Medulla oblongata (tissue), 1 donor: ENCODE data around the gene TTLL5.
"Not testable (repeated sequence)": the region's sequence is repeated elsewhere in the genome, so short reads cannot be mapped to it uniquely, and the experiment has no call there.

Source experiments
- DNase-seq: peaks from one replicate; pipeline ENCODE4 v3.0.0-alpha.2; 2015; ENCODE audit errors: extremely low spot score

The TTLL5 gene

GRCh38 chr14:75907756-75908359 is 246.8 kb downstream of the TTLL5 start:
- DNase-seq, result no peak

- DNase-seq, result no peak
These were observed 248.6 kb downstream of the TTLL5 start for GRCh38 chr14:75909630-75910029.

GRCh38 chr14:75910048-75910447 is 249.0 kb downstream of the TTLL5 start:
- DNase-seq, result no peak

- DNase-seq, result peak; percentile 84
These were observed 250.8 kb downstream of the TTLL5 start for GRCh38 chr14:75911883-75912282.

DNA sequence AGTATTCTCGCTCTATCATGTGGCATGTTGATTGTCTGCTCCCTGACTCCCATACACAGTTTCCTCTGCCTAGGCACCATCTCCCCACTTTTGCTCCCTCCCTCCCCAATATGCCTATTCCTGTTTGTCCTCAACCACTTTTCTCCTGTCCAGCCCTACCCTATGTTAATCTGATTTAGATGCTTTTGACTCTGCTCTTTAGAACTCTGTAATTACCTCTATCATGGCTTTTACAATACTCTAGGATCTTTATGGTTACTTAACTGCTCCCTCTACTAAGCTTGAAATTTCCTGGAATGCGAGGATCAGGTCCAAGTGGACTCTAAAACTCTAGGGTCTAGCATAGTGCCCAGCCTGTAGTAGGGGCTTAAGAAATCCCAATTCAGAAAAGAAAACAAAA is 252.1 kb downstream of the TTLL5 start:
- DNase-seq, result no peak

- no peak for DNase-seq
These were observed 254.0 kb downstream of the TTLL5 start for GRCh38 chr14:75915045-75915444.

- DNase-seq, result no peak
These were observed 256.4 kb downstream of the TTLL5 start for GRCh38 chr14:75917322-75917945.

- DNase-seq, result peak; percentile 63
These were observed 256.9 kb downstream of the TTLL5 start for GRCh38 chr14:75917946-75918335.

GRCh38 chr14:75920421-75920820 is 259.4 kb downstream of the TTLL5 start:
- not testable (repeated sequence) for DNase-seq

GRCh38 chr14:75925141-75925840 is 264.2 kb downstream of the TTLL5 start:
- not testable (repeated sequence) for DNase-seq

DNA sequence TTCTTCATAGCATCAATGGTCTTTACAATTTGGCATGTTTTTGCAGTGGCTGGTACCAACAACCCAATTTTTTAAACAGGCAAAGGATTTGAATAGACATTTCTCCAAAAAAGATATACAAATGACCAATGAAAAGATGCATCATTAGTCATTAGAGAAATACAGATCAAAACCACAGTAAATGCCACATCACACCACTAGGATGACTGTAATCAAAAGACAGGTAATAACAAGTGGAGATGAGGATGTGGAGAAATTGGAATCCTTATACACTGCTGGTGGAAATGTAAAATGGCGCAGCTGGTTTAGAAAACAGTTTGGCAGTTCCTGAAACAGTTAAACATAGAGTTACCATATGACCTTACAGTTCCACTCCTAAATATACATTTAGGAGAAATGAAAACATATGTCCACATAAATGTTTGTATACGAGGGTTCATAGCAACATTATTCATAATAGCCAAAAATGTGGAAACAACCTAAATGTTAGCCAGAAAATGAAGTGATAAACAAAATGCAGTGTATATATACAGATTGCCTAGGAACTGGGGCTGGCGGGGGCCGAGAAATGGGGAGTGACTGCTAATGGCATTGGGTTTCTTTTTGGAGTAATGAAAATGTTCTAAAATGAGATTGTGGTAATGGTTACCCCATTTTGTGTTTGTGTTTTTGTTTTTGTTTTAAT is 265.5 kb downstream of the TTLL5 start:
- no peak for DNase-seq

DNA sequence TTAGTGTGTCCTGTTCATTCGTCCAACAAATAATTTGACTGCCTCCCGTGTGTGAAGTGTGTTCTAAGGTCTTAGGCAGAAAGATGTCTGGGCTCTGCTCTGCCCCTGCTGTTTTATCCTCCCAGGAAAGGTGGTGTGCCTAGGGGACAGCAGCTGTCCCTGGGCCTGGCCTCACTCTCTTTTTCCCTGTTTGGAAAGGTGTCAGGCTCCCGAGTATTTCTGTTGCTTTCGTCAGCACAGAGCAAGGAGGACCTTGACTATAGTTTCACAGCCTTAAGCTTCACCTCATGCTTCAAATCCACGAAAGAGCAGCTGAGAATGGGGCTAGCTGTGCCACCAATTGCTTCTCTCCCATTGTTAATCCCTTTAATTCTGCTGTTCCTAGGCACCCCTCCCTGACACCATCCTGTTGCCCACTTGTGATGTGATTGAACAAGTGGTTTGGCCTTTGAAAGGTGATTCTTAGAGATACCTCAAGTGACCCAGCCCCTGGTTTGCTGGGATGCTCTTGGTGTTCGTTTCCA is 266.6 kb downstream of the TTLL5 start:
- peak; percentile 11 for DNase-seq

GRCh38 chr14:75928690-75929181 is 267.7 kb downstream of the TTLL5 start:
- peak; percentile 37 for DNase-seq

- DNase-seq, result no peak
These were observed 272.8 kb downstream of the TTLL5 start for GRCh38 chr14:75933712-75934296.

DNA sequence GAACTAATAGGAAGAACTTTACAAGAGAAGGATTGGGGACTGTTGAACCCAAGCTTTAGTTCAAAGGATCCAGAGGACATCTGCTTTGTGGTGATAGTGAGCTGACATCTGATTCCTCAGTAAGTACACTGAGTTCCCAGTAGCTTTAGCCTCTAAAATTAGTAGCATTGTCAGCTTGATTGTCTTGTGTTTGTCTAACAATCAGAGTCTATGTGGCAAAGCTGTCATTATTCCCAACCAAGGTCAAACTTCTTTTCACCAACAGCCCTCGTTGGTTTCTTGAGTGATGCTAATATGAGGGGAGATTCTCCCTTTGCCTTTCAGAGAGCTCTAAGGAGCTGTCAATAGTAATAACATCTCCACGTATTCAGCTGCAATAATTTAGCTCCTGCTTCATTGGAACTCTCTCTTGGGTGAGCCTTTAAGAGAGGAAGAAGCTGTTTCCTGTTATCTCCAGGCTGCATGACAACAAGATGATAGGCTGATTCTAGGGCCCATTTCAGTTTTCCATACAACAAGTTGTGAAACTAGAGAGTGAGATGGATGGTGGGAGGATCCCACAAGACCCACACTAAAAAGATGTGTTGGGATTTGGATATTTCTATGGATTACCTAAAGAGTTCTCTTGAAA is 274.1 kb downstream of the TTLL5 start:
- DNase-seq, result peak; percentile 71

DNA sequence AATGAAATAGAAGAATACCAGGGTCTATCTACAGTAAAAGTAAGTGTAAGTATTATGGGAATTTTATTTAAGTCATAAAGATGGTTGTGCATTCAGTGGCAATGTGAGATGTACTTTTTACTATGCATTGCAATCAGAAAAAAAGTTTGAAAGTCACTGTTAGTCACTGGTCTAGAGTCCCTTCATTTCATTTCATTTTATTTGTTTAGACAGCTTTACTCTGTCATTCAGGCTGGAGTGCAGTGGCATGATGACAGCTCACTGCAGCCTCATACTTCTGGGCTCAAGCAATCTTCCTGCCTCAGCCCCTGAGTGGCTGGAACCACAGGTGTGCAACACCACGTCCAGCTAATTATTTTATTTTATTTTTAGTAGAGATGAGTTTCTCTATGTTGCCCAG is 278.2 kb downstream of the TTLL5 start:
- no peak for DNase-seq

DNA sequence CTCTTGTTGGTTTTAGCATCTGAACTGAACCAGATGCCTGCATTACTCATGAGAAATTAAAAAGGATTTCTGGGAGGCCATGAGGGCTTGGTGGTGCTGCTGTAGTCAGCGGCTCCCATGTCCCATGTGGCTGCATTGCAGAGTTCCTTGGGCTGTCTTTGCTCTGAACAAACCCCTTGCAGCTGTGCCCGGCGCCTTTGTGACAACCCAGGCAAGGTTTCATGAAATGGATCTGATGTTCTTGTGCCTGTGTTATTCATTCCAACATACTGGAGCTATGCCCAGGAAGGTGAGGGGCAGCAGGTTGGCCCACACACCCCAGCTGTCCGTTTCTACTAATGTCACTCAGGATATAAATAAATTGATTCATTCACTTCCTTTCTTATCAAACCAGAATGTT is 280.0 kb downstream of the TTLL5 start:
- no peak for DNase-seq

GRCh38 chr14:75944607-75945241 is 283.7 kb downstream of the TTLL5 start:
- DNase-seq, result no peak

DNA sequence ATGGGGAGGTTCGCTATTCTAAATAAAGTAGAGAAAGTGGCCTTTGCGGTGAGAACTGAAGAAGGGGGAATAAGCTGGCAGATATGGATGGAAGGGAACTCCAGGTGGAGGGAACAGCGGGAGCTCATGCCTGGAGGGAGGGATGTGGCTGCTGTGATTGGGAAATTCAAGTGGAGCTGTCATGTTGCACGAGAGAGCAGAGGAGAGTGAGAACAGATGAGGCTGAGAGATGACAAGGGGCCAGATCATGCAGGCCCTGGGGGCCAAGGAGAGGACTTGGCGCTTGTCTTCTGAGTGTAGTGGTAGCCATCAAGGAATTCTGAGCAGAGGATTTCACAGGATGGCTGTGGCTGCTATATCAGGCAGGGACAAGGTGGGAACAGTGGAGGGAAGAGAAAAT is 285.7 kb downstream of the TTLL5 start:
- DNase-seq, result no peak

DNA sequence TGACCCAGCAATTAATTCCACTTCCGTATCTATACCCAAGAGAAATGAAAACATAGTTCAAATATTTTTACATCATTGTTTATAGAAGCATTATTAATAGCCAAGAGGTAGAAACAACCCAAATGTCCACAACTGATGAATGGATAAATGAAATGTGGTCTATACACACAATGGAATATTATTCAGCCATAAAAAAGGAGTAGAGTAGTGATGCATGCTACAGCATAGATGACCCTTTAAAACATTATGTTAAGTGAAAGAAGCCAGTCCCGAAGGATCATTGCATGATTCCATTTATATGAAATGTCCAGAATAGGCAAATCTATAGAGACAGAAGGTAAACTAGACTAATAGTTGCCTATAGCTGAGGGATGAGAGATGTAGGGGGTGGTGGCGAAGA is 291.4 kb downstream of the TTLL5 start:
- no peak for DNase-seq

DNA sequence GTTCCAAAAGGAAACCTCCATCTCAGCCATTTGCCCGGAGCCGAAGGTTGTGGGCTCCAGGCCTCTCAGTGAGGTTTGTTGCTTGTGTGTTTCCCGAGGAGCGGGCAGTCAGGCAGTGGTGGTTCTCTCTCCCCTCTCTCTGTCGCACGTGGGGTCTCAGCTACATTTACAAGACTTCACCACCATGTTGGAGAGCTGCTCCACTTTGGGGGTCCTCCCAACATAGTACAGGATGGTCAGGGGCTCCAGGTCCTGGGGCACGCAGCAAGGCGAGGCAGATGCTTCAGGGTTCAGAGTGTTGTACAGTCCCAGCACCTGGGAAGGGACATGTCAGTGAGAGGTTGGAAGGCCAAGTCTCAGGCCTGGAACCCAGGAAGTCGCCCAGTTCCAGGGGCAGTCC is 298.0 kb downstream of the TTLL5 start:
- no peak for DNase-seq
